Measurements from ENCODE around the gene NSUN2. TPM values are rescaled to one million over a fixed set of nuclear protein-coding genes. Genes with fewer than 3 reads are reported as not detected.
"Not testable (repeated sequence)": the region's sequence is repeated elsewhere in the genome, so short reads cannot be mapped to it uniquely, and the experiment has no call there.

Gene NSUN2
- total and polyA plus RNA-seq, 2 donors: 36.6 to 42.8 TPM

DNA sequence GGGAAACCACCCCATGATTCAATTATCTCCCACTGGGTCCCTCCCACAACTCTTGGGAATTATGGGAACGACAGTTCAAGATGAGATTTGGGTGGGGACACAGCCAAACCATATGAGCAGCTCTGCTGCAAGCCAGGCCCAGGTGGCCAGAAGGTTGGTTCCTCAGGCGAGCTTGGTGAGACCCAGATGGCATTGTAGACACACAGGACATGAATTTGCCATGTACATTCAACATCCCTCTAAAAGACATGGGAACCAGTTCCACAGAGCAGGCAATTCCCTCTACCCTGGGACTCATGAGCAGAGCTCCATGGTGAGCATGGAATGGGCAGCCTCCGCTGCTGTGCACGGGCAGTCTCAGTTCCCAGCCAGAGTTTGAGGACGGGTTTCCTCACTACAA is 53.3 kb downstream of the NSUN2 start:
- H3K36me3 ChIP-seq (ENCODE audit: insufficient read depth): no peaks in the 10 kb centered on the region
- H3K27ac ChIP-seq (ENCODE audit: low read depth): no peak overlapping the region
- H3K4me1 ChIP-seq (ENCODE audit: insufficient read depth): no peaks in the 10 kb centered on the region
- no peak overlapping the region for H3K4me3 ChIP-seq (ENCODE audit: low read depth, low read length)
- no peak for DNase-seq (ENCODE audit: extremely low spot score)
- whole genome bisulfite sequencing: 70% methylated on average over 5 of the region's 5 CpGs

DNA sequence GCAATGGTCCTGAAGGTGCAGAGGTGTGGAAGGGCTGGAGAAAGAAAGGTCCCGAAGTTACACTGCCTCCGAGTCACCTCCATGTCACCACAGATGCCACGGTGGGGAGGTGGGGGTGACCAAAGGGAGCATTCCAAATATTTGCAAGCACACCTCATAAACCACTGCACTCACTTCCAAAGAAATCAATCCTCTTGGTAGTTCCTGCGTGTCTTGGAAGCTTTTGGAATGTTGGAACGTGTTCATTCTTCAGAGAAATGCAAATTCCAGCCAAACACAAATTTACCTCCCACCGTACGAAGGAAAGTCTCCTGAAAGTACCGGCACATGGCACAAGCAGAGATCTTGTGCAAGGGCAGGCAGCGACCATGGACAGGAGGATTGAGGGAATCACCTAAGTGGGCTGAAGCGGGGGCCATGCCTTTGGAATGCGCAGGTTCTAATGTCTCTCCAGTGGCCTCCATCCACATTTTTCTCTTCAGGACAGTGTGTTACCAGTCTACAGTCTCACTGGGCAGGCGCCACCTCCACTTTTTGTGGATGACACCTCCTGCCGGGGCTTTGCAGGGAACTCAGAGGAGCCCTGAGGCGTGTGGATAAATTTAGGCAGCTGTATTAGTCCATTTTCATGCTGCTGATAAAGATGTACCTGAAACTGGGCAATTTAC is 54.0 kb downstream of the NSUN2 start:
- no peak overlapping the region for H3K4me3 ChIP-seq (ENCODE audit: low read depth, low read length)
- no peaks in the 10 kb centered on the region for H3K4me1 ChIP-seq (ENCODE audit: insufficient read depth)
- no peaks in the 10 kb centered on the region for H3K36me3 ChIP-seq (ENCODE audit: insufficient read depth)
- WGBS: 73% methylated on average over 14 of the region's 14 CpGs
- H3K27ac ChIP-seq (ENCODE audit: low read depth): no peak overlapping the region
- no peak for DNase-seq (ENCODE audit: extremely low spot score)

DNA sequence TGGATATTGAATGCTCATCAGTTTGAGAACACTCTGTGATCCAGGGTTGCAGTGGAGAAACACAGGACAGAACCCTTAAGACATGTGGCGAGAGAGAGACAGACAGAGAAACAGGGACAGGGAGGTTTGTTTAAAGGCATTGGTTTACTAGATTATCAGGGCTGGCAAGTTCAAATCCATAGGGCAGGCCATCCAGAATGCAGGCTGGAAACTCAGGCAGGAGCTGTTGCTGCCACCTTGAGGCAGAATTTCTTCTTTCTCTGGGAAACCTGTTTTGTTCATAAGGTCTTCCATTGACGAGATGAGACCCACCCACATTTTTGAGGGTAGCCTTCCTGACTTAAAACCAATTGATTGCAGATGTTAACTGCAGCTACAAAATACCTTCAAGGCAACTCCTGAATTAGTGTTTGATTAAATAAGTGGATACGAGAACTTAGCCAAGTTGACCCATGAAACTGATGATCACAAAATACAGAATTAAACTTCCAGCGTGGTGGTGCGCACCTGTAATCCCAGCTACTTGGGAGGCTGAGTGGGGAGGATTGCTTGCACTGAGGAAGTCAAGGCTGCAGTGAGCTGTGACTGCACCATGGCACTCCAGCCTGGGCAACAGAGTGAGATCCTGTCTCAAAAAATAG is 55.9 kb downstream of the NSUN2 start:
- no peak overlapping the region for H3K4me3 ChIP-seq (ENCODE audit: low read depth, low read length)
- no peak for DNase-seq (ENCODE audit: extremely low spot score)
- H3K4me1 ChIP-seq (ENCODE audit: insufficient read depth): no peaks in the 10 kb centered on the region
- 65% methylated on average over 5 of the region's 5 CpGs for WGBS
- no peak overlapping the region for H3K27ac ChIP-seq (ENCODE audit: low read depth)
- no peaks in the 10 kb centered on the region for H3K36me3 ChIP-seq (ENCODE audit: insufficient read depth)

DNA sequence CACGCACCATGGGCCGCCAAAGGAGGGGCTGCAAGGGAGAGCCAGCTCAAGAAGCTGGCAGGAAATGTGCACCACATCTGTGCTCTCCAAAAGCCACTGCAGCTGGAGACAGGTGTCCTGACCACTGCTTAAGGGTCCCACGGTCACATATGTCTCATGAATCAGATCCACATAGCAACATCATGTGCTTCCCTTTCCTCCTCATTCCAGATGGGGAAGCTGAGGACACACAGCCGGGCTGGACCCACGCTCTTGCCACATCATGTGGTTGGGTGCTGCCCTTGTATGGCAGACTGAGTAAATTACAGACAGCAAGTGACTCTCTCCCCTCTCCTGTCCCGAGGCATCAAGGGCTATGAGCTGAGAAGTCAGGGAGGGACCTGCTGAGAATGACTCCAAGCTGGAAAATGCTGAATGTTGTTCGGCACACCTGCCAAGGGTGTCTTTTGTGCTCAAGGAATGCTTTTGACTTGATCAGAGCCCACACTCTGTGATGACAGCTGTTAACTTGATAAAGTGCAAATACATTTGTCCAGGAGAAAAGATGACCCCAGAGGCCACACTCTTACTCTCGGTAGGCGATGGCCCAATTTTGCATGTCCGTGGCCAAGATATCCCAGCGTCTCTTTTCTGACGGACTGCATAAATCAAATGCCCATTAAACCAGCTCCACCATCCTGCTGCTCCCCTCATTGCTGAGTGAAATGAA is 58.2 kb downstream of the NSUN2 start:
- H3K4me3 ChIP-seq (ENCODE audit: low read depth, low read length): no peak overlapping the region

DNA sequence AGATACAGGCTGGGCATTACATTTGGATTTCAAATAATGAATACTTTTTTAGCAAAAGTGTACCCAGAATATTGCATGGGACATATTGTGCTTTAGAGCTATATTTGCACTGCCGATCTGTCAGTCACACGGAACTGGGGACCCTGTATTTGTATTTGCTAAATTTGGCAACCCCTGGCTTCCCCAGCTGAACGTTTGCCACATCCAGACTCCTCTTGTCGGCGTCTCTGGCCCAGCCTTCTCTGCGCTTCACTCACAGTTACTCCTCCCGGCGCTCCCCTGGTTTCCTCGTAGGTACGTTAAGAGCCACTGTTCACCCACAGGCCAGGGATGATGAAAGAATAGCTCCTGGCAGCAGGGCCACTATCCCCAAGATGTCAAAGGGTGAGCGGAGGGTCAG is 58.7 kb downstream of the NSUN2 start:
- no peak for DNase-seq (ENCODE audit: extremely low spot score)
- H3K4me1 ChIP-seq (ENCODE audit: insufficient read depth): no peaks in the 10 kb centered on the region
- H3K36me3 ChIP-seq (ENCODE audit: insufficient read depth): no peaks in the 10 kb centered on the region
- WGBS: 75% methylated on average over 11 of the region's 11 CpGs
- H3K4me3 ChIP-seq (ENCODE audit: low read depth, low read length): no peak overlapping the region
- no peak overlapping the region for H3K27ac ChIP-seq (ENCODE audit: low read depth)

More for the DNA sequence above, 58.2 kb downstream of the NSUN2 start:
- WGBS: 58% methylated on average over 12 of the region's 12 CpGs
- Histone ChIP-seq H3K27ac (ENCODE audit: low read depth) (no peak overlapping the region), H3K4me1 (ENCODE audit: insufficient read depth) (no peaks in the 10 kb centered on the region), H3K36me3 (ENCODE audit: insufficient read depth) (no peaks in the 10 kb centered on the region)
- no peak for DNase-seq (ENCODE audit: extremely low spot score)

DNA sequence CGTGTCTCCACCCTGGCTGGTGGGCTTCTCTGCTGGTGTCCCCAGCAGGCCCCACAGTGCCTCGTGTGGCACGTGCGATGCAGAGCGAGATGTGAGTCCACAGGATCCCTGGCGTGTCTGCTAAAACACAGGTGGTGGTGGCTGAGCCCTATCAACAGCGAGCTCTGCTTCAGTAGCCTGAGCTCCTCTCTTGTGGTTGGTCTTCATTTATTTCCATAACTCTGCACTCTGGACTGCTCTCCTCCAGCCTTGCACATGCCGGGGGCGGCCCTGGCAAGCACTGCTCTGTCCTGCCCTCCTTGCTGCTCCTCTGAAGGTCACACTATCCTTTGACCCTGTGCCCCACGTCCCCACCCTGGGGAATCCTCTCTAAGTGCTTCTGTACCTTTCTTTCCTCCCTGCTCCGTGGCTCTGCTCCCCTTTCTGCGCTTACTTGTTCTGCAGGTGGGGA is 59.2 kb downstream of the NSUN2 start:
- no peaks in the 10 kb centered on the region for H3K4me1 ChIP-seq (ENCODE audit: insufficient read depth)
- H3K4me3 ChIP-seq (ENCODE audit: low read depth, low read length): no peak overlapping the region
- H3K36me3 ChIP-seq (ENCODE audit: insufficient read depth): no peaks in the 10 kb centered on the region
- WGBS: 68% methylated on average over 12 of the region's 12 CpGs
- H3K27ac ChIP-seq (ENCODE audit: low read depth): no peak overlapping the region
- DNase-seq (ENCODE audit: extremely low spot score): no peak

DNA sequence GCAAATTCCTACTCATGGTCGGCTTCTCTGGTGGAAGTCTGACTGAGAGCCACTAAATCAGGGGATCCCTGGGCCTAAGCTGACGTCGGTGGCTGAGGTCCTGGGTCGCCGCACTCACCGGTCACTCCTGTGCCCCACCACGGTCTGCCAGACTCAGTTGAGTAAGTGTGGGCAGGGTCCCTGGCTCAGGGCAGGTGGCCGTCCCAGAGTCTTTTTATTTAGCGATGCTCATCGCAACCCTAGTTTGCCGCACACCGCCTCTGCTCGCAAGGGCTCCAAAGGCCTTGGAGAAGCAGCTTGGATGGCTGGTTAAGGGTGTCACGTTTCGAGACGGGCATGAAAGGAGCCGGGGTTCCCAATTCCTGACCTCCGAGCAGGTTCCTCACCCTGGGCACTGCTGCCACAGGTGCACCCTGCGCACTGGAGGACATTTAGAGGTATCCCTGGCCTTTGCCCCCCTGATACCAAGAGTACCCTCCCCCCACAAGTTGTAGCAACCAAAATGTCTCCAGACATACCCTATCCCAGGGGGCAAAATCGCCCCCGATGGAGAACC is 59.9 kb downstream of the NSUN2 start:
- no peak for DNase-seq (ENCODE audit: extremely low spot score)

DNA sequence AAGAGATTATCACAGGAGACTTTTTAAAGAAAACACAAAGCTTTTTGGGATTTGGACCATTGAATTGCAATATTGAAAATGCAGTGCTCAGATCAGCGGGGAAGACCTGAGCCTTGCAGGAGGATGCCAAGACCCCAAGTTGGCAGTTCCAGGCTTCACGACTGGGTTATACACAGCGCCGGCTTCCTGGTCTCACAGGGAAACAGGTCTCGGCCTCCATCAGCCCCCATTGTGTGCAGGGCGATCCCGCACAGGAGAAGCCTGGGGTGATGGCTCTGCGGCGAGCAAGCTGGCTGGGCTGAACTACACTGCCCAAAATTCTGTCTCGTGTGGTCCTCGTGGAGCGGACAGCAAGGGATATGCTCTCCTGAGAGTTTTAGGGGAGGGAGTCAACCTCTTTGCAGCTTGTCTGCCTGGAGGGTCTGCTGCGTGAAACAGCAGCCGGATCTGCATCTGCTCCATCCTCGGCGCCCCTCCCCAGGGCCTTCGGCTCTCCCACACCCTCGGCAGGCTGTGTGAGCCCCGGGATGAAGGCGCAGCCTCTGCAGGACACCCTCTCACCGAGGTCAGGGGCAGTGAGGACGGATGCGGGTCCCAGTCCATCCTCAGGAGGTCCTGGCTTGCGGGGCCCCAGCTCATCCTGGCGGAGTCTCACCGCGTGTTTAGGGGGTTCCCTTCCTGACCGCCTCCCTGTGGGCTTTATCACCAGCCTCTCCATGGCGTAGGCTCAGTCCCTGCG is 60.6 kb downstream of the NSUN2 start:
- no peak for DNase-seq (ENCODE audit: extremely low spot score)
- no peaks in the 10 kb centered on the region for H3K36me3 ChIP-seq (ENCODE audit: insufficient read depth)
- no peaks in the 10 kb centered on the region for H3K4me1 ChIP-seq (ENCODE audit: insufficient read depth)
- WGBS: 85% methylated on average over 30 of the region's 30 CpGs
- no peak overlapping the region for H3K4me3 ChIP-seq (ENCODE audit: low read depth, low read length)
- H3K27ac ChIP-seq (ENCODE audit: low read depth): no peak overlapping the region

More for the DNA sequence above, 59.9 kb downstream of the NSUN2 start:
- no peaks in the 10 kb centered on the region for H3K36me3 ChIP-seq (ENCODE audit: insufficient read depth)
- 87% methylated on average over 21 of the region's 21 CpGs for WGBS
- H3K4me1 ChIP-seq (ENCODE audit: insufficient read depth): no peaks in the 10 kb centered on the region
- H3K27ac ChIP-seq (ENCODE audit: low read depth): no peak overlapping the region
- H3K4me3 ChIP-seq (ENCODE audit: low read depth, low read length): no peak overlapping the region

DNA sequence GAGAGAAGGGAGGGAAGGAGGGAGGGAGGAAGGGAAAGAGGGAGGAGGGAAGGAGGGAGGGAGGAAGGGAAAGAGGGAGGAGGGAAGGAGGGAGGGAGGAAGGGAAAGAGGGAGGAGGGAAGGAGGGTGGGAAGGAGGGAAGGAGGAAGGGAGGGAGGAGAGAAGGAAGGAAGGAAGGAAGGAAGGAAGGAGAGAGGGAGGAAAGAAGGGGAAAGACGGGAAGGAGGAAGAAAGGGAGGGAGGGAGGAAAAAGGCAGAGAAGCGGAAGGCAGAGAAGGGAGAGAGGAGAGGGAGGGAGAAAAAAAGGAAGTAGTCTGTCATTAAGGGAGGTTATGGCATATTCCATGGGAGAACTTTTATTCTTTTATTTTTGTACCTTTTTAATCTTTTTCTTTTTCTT is 61.2 kb downstream of the NSUN2 start:
- not testable (repeated sequence) for DNase-seq (ENCODE audit: extremely low spot score); H3K27ac ChIP-seq (ENCODE audit: low read depth); H3K36me3 ChIP-seq (ENCODE audit: insufficient read depth); H3K4me3 ChIP-seq (ENCODE audit: low read depth, low read length); H3K4me1 ChIP-seq (ENCODE audit: insufficient read depth)
- WGBS: 62% methylated on average over 2 of the region's 2 CpGs

DNA sequence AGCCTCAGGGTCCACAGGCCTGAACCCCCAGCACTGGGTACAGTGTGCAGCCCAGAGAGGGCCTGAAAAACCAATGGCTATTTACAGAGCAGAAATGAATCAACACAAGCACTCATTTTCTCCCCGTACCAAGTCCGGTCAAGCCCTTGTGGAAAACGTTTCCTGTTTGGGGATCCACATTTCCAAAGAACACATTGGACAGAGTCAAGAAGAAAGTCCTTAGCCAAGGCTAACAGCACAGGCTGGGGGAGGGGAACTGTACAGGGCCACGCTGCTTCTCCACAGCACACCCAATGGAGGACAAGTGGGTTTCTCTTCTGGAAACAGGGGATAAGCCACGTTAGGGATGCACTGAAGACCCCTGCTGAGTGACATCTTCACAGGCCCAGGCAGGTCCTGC is 62.3 kb downstream of the NSUN2 start:
- no peaks in the 10 kb centered on the region for H3K36me3 ChIP-seq (ENCODE audit: insufficient read depth)
- WGBS: 57% methylated on average over 5 of the region's 5 CpGs
- H3K27ac ChIP-seq (ENCODE audit: low read depth): no peak overlapping the region
- DNase-seq (ENCODE audit: extremely low spot score): no peak
- H3K4me1 ChIP-seq (ENCODE audit: insufficient read depth): no peaks in the 10 kb centered on the region
- H3K4me3 ChIP-seq (ENCODE audit: low read depth, low read length): no peak overlapping the region

DNA sequence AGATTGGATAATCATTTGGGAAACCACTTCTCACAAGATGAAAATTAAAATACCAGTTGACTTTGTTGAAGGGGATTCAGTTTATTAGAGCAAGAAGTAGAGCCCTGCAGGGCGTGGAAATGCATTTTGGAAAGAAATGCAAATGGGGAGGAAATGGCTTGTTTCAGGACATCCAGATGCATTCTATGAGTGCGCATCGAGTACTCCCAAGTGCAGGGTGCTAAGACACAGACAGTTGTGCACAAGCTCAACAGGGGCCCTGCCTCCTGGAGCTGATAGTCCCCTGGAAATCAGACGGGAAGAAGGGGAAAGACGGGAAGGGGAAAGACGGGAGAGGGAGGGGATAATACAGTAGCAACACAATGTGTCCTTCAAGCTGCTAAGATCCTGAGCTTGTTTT is 64.0 kb downstream of the NSUN2 start:
- H3K4me1 ChIP-seq (ENCODE audit: insufficient read depth): no peaks in the 10 kb centered on the region
- no peak overlapping the region for H3K4me3 ChIP-seq (ENCODE audit: low read depth, low read length)
- H3K36me3 ChIP-seq (ENCODE audit: insufficient read depth): no peaks in the 10 kb centered on the region
- DNase-seq (ENCODE audit: extremely low spot score): no peak
- H3K27ac ChIP-seq (ENCODE audit: low read depth): no peak overlapping the region
- WGBS: 66% methylated on average over 6 of the region's 6 CpGs

DNA sequence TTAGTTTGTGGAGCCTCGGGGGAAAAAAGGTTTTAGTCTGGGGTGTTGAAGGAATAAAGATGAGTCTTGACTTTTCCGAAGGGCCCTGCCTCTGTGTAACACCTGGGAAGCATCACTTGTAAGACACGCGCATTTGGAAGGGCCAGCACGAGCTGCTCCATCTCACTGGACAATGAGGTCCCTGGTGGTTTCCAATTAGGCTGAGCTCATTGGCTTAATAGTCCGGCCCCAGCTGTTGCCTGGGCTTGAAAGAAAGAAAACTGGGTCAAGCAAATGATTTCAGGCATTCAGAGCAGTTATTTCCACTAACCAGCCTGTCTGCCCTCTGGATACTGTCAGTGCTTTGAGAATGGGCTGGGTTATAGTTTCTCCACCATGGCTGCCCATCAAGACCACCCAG is 64.5 kb downstream of the NSUN2 start:
- WGBS: 72% methylated on average over 6 of the region's 6 CpGs
- Histone ChIP-seq H3K4me3 (ENCODE audit: low read depth, low read length) (no peak overlapping the region), H3K36me3 (ENCODE audit: insufficient read depth) (no peaks in the 10 kb centered on the region), H3K27ac (ENCODE audit: low read depth) (no peak overlapping the region), H3K4me1 (ENCODE audit: insufficient read depth) (no peaks in the 10 kb centered on the region)
- DNase-seq (ENCODE audit: extremely low spot score): no peak

DNA sequence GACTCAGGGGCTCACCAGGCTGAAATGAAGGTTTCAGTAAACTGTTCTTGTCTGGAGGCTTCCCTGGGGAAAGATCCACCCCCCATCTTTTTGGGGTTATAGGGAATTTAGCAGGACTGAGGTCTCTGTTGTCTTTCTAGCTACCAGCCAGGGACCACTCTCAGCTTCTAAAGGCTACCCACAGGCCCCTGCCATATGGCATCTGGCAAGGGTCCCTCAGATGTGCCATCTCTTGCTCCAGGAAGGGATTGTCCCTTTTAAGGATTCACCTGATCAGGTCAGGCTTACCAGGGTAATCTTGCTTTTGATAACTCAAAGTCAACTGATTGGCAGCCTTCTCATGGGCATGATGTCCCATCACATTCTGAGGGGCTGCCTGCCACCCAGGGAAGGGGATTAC is 65.0 kb downstream of the NSUN2 start:
- H3K27ac ChIP-seq (ENCODE audit: low read depth): no peak overlapping the region
- no peaks in the 10 kb centered on the region for H3K4me1 ChIP-seq (ENCODE audit: insufficient read depth)
- no peak overlapping the region for H3K4me3 ChIP-seq (ENCODE audit: low read depth, low read length)
- DNase-seq (ENCODE audit: extremely low spot score): no peak
- H3K36me3 ChIP-seq (ENCODE audit: insufficient read depth): no peaks in the 10 kb centered on the region

All from urinary bladder (tissue), 4 donors.